Ovary (tissue), 9 donors: ENCODE measurements around the gene AIFM1. TPM values are rescaled to one million over a fixed set of nuclear protein-coding genes. Genes with fewer than 3 reads are reported as not detected.

Experiments used
- DNase-seq, 5 donors: peaks; one replicate each; pipeline ENCODE4 v3.0.0-alpha.2; 2019 to 2020
- H3K27ac ChIP-seq, 2 donors: fragments of 200-600 bp; one replicate each; pipeline versions ENCODE4 v1.5.1 to v1.8.0; 2019 to 2022
- H3K27me3 ChIP-seq: fragments of 200-600 bp; one replicate; pipeline ENCODE4 v1.8.0; 2022
- H3K36me3 ChIP-seq: fragments of 200-600 bp; sonication (generic); one replicate; pipeline ENCODE4 v1.5.1; 2019
- H3K4me1 ChIP-seq: one replicate; pipeline ENCODE4 v1.8.1; 2013; ENCODE audit warnings: mild to moderate bottlenecking, moderate library complexity; ENCODE audit not compliant: insufficient read depth
- H3K4me3 ChIP-seq: fragments of 200-600 bp; sonication (generic); one replicate; pipeline ENCODE4 v1.5.1; 2017
- H3K9me3 ChIP-seq, 2 donors: fragments of 200-600 bp in 1 of 2; sonication (generic) in 1 of 2; one replicate each; pipeline versions ENCODE4 v1.5.1 to v1.8.1; 2013 to 2019; ENCODE audit warnings: mild to moderate bottlenecking in 1 of 2, moderate library complexity in 1 of 2
- CTCF ChIP-seq, 3 donors: fragments of 450-650 bp in 2 of 3; fragments of 200-600 bp in 1 of 3; IDR thresholded peaks; one replicate each; pipeline versions ENCODE4 v1.5.1 to v1.8.0; 2016 to 2022; ENCODE audit warnings: antibody characterized with exemption in 3 of 3, mild to moderate bottlenecking in 1 of 3
- EP300 ChIP-seq: sonication (generic); formaldehyde crosslinking; IDR thresholded peaks from one replicate; pipeline ENCODE4 v1.6.1; 2017; ENCODE audit warnings: antibody characterized with exemption
- POLR2A ChIP-seq: fragments of 450-650 bp; IDR thresholded peaks from one replicate; pipeline ENCODE4 v1.6.1; 2017; ENCODE audit warnings: antibody characterized with exemption, mild to moderate bottlenecking, moderate library complexity
- WGBS, 3 donors: extraction: QIAGEN DNeasy Blood & Tissue Kit in 1 of 3; methylation state at CpG; one replicate each; pipeline versions ENCODE4 v1.1.5 to v1.1.7; 2013 to 2017; 5-methylcytosine and 5-hydroxymethylcytosine counted together
- intact Hi-C, 4 donors: fragments of 100-400 bp; cut with DNase I; formaldehyde crosslinking; loops; one replicate each; pipeline versions ENCODE4 v1.11.0 to v1.15.1; 2022 to 2023
- polyA plus RNA-seq, 2 donors: library from polyadenylated mRNA; stranded (reverse); fragments of 200-250 nt in 1 of 2; fragments of 350-450 nt in 1 of 2; fragmentation: Illumina TruSeq in 1 of 2; extraction: RNeasy Lipid Tissue Mini Kit (QIAGEN cat#74804) in 1 of 2; gene quantifications; one replicate each; pipeline ENCODE4 v1.2.3, GENCODE V29; 2013 to 2014
- total RNA-seq, 7 donors: library from RNA; depleted of rRNA in 2 of 7; stranded (reverse); fragments of >200 nt in 2 of 7; fragmentation: NEBNext Ultra II Directional in 3 of 7; extraction: Animal tissue kit (Norgen Biotek cat#: 25700) in 3 of 7; gene quantifications; one replicate each; pipeline versions ENCODE4 v1.1.0 to v1.2.4, GENCODE V29; 2016 to 2023
- donor health status: DM: no; HTN: no; CAD: no; lungs with moderate emphysema.
- donor health status: DM: no; HTN: no; CAD: no.
- donor health status: Bipolar disorder and iron deficiency.
- donor health status: DM: yes; HTN: yes; CAD: no.
- donor health status: DM: no; HTN: no; CAD: no.
- donor health status: DM: yes; HTN: yes; CAD: no.

AIFM1 gene
- total and polyA plus RNA-seq, 9 donors = 5.2 to 51.4 (median 20.5) TPM

- Histone ChIP-seq H3K36me3 (no peaks in the 10 kb centered on the region), H3K4me1 (peaks cover 6% of the 10 kb centered on the region), H3K9me3 (no peaks in the 10 kb centered on the region), H3K27me3 (no peaks in the 10 kb centered on the region), H3K4me3 (no peak overlapping the region), H3K27ac (peak overlapping the region in 1 of 2 donors; percentile 38)
- TF ChIP-seq POLR2A = no peak
- TF ChIP-seq EP300 = no peak
- no peak for TF ChIP-seq CTCF (IDR thresholded peaks at IDR 0.05)
- no peak for DNase-seq
- intact Hi-C loops = loop anchor here (5.0 to 10.0 kb wide), 3 partner anchors 88 to 108 kb away; partner anchors contain the start of gene RAB33A (in 3 of the 4)
- WGBS, 3 donors = 60 to 77% (median 61%) methylated on average over 8 to 9 of the region's 9 CpGs
Measured at GRCh38 chrX:130084631-130085237, 80.9 kb downstream of the AIFM1 start.

GRCh38 chrX:130083656-130084382, 81.8 kb downstream of the AIFM1 start:
- 76 to 85% (median 79%) methylated on average over 15 of the region's 15 CpGs for WGBS, 3 donors
- Histone ChIP-seq H3K27ac (peak overlapping the region in 1 of 2 donors; percentile 64), H3K4me1 (peaks cover 6% of the 10 kb centered on the region), H3K36me3 (no peaks in the 10 kb centered on the region), H3K4me3 (no peak overlapping the region), H3K9me3 (no peaks in the 10 kb centered on the region), H3K27me3 (no peaks in the 10 kb centered on the region)
- TF ChIP-seq EP300 (no peak), CTCF (IDR thresholded peaks at IDR 0.05) (no peak), POLR2A (no peak)
- DNase-seq = no peak
- intact Hi-C loops = loop anchor here (5.0 to 10.0 kb wide), 3 partner anchors 88 to 108 kb away; partner anchors contain the start of gene RAB33A (in 3 of the 4)

- DNase-seq = no peak
- Histone ChIP-seq H3K27me3 (no peaks in the 10 kb centered on the region), H3K4me1 (peaks cover 6% of the 10 kb centered on the region), H3K27ac (peak overlapping the region in 1 of 2 donors; percentile 64), H3K4me3 (no peak overlapping the region), H3K9me3 (no peaks in the 10 kb centered on the region), H3K36me3 (no peaks in the 10 kb centered on the region)
- intact Hi-C loops = loop anchor here (5.0 to 10.0 kb wide), 3 partner anchors 89 to 109 kb away; partner anchors contain the start of gene RAB33A (in 3 of the 4)
- TF ChIP-seq EP300 (no peak), CTCF (IDR thresholded peaks at IDR 0.05) (no peak), POLR2A (no peak)
- WGBS, 3 donors = 22 to 40% (median 37%) methylated on average over 7 of the region's 7 CpGs
Measured at GRCh38 chrX:130083107-130083490, 82.5 kb downstream of the AIFM1 start.

GRCh38 chrX:130082244-130083106, 83.2 kb downstream of the AIFM1 start:
- H3K4me1 ChIP-seq = peaks cover 6% of the 10 kb centered on the region
- 34 to 42% (median 39%) methylated on average over 28 of the region's 28 CpGs for WGBS, 3 donors
- H3K36me3 ChIP-seq = no peaks in the 10 kb centered on the region
- no peaks in the 10 kb centered on the region for H3K27me3 ChIP-seq
- TF ChIP-seq EP300 (no peak), CTCF (IDR thresholded peaks at IDR 0.05) (no peak), POLR2A (no peak)
- H3K4me3 ChIP-seq = no peak overlapping the region
- H3K9me3 ChIP-seq = no peaks in the 10 kb centered on the region
- peak overlapping the region in 1 of 2 donors; percentile 64 for H3K27ac ChIP-seq
- intact Hi-C loops = loop anchor here (5.0 to 10.0 kb wide), 3 partner anchors 90 to 110 kb away; partner anchors contain the start of gene RAB33A (in 3 of the 4)
- peak in 3 of 5 donors; percentile 37 to 58 (median 50) for DNase-seq
